Amniotic stem cell (primary cell): ENCODE measurements around the gene TACC3.
"Not testable (repeated sequence)": the region's sequence is repeated elsewhere in the genome, so short reads cannot be mapped to it uniquely, and the experiment has no call there.

Source experiments
- DNase-seq: peaks from one replicate; lab custom pipeline; 2025; lab: John Stamatoyannopoulos, UW

The TACC3 gene

DNA sequence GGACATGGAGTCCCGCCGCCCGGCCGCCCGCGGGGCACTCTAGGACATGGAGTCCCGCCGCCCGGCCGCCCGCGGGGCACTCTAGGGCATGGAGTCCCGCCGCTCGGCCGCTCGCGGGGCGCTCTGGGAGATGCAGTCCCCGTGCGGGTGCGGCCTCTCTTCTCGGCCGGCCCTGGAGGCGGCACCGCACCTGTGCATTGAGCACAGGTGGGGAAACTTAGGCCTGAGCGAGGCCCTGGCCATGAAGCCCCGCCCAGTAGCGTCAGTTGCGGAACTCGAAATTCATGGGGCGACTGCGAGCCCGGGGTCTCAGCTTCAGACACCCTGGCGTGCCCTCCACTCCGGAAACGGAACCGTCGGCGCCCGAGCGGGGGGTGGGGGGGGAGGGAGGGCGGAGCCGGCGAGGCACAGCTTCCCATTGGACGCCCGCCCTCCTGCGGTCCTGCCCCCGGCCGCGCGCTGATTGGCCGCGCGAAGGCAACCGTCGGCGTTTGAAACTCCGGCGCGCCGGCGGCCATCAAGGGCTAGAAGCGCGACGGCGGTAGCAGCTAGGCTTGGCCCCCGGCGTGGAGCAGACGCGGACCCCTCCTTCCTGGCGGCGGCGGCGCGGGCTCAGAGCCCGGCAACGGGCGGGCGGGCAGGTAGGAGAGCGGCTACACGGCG lies at the start of gene TACC3, which contains the start of gene TMEM129:
TSS of gene TACC3 (plus strand) at position 519 of the 663 bp plus-strand sequence. CDS start 1,901 bp downstream, outside the sequence.
TSS of gene TMEM129 (minus strand) at position 321 of the 663 bp plus-strand sequence. CDS start 486 bp downstream, outside the sequence.
- DNase-seq = peak; percentile 83

- no peak for DNase-seq
These were observed 47.6 kb upstream of the TACC3 start for GRCh38 chr4:1673671-1674070.

- DNase-seq = no peak
These were observed 46.6 kb upstream of the TACC3 start for GRCh38 chr4:1674682-1675081.

- DNase-seq = no peak
These were observed 46.1 kb upstream of the TACC3 start for GRCh38 chr4:1675136-1675801.

DNA sequence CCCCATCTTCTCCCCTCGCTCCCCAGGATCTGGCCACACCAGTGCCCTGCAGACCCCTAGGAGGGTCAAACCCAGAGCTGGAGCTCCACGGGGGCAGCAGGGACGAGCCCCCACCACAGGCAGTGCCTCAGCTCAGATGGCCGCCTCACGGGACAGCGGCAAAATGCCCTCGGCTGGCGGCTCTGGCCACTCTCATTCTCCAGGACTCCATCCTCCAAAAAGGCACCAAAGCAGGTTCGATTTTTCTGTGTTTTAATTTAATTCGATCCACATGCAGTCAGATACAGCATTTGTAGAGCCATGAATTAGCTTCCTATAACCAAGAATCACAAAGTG lies 45.6 kb upstream of the TACC3 start:
- no peak for DNase-seq

DNA sequence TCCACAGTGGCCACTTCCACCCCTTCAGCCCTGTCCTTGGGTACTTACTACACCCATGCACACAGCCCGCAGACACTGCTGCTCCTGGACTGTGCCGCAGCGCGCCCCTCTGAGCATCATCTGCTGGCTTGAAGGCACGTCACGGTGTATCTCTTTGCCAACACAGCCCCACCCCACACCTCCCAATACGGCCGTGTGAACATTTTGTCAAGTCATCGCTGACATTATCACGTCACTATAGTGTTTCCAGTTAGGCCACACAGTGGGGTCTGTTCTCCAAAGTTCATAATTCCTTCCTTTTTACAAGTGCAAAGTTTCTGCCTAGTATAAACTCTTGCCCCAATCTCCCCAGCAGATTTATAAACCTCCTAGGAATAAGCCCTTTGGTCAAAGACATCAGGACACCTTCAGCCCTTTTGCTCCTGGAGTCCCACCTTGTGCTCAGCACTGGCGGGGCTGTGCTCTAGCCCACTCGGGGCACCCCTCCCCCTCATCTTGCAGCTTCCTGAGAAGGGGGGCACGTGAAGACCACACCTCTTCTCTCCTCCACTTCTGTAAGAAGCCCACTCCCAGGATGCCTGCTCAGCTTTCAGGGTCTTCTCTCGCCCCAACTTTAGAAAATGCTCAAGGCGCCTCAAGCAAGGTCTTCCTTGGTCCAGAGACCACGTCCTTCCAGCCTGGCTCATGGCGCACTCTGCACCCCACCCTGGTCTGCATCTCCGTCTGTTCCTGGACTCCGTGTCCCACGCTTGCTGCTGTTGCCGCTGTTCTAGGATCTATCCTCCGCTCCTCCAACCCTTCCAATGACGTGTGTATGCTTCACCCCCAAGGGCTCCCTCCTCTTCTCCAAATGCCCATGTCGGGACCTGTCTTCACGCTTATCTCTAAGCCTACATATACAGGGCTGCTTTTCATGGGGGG lies 44.5 kb upstream of the TACC3 start:
- DNase-seq = no peak

DNA sequence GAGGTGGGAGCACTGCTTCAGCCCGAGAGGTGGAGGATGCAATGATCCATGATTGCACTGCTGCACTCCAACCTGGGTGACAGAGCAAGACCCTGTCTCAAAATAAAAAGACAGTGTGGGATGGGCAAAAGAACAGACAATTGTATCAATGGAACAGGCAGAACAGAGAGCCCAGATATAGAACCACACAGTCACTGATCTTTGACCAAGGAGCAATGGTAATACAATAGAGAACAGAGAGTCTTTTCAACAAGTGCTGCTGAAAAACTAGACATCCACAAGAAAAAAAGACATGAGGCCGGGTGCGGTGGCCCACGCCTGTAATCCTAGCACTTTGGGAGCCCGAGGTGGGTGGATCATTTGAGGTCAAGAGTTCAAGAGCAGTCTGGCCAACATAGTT lies 43.1 kb upstream of the TACC3 start:
- DNase-seq = no peak

- DNase-seq = no peak
These were observed 38.5 kb upstream of the TACC3 start for GRCh38 chr4:1682860-1683259.

- peak; percentile 62 for DNase-seq
These were observed 38.0 kb upstream of the TACC3 start for GRCh38 chr4:1683261-1683735.

- DNase-seq = peak; percentile 57
These were observed 37.4 kb upstream of the TACC3 start, which contains the start of gene FAM53A for GRCh38 chr4:1683736-1684505. Gene FAM53A (minus strand): TSS chr4:1684313. CDS start chr4:1668741, 15,572 bp downstream.

- DNase-seq = no peak
These were observed 36.7 kb upstream of the TACC3 start for GRCh38 chr4:1684506-1685234.

- no peak for DNase-seq
These were observed 35.8 kb upstream of the TACC3 start for GRCh38 chr4:1685235-1686150.

DNA sequence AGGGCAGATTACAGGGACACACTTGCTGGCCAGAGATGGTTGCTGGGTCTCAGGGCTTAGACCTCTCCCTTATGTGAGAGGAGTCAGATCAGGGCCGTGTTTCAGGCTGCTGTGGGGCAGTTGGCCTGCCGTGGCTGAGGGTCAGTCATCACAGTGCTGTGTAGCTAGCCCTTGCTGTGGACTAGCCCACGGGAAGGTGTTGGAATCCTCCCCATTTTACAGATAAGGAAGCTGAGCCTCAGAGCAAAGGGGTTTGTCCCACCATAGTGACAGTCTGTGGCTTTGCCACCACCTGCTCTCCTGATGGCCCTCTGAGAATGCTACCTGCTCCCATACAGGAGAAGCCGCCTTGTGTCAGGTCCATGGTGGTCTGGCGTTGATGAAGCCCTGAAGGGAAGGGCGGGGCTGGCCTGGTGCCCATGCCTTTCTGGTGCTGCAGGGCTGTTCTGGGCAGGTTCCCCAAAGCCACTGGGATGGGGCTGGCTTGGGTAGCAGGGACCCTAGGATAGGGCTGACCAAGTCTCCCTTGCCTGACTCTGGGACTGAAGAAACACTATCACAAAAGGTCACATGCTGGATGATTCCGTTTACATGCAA lies 34.8 kb upstream of the TACC3 start:
- DNase-seq = no peak

DNA sequence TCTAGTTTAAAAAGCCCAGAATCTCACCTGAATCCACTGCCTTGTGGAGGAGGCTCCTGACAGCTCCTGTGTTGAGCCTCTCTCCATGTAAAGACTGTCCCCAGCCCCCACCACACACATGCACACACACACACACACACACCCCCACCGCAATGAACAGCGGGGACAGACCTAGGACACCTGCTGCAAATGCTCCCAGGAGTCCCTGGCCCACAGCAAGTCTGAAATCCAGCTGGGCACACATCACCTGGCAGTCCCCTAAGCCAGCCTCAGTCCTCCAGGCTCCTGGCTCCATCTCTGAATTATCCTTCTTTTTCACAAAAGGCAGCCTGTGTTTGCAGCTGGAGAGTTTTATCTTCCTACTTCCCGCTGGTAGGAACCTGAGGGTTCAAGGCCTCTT lies 30.6 kb upstream of the TACC3 start:
- DNase-seq = no peak

DNA sequence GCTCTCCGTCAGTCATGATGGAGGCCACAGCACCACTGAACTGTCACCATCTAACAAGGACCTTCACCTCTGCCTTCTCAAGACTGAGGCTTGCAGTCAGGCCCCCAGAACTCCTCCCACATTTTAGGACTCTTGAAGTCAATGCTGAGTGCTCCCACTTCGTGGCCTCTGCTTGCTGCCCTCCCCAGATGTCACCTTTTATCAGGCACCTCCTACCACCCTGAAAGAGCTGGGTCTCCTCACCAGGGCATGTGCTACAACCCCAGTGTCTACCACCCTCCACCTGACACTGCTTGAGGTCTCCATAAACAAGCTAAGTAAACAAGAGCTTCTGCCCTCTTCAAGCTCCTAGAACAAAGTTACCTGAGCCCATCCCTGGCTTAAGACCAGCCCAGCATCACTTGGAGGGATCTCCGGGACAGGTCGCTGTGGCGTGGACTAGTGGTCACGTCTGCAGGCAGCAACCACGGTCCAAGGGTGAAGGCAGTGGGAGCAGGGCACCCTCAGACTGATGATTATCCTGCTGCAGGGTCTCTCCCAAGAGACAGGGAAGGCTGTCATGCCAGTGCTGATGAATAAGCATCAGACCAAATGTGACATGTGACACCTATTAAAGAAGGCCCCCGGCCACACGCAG lies 29.5 kb upstream of the TACC3 start:
- no peak for DNase-seq

DNA sequence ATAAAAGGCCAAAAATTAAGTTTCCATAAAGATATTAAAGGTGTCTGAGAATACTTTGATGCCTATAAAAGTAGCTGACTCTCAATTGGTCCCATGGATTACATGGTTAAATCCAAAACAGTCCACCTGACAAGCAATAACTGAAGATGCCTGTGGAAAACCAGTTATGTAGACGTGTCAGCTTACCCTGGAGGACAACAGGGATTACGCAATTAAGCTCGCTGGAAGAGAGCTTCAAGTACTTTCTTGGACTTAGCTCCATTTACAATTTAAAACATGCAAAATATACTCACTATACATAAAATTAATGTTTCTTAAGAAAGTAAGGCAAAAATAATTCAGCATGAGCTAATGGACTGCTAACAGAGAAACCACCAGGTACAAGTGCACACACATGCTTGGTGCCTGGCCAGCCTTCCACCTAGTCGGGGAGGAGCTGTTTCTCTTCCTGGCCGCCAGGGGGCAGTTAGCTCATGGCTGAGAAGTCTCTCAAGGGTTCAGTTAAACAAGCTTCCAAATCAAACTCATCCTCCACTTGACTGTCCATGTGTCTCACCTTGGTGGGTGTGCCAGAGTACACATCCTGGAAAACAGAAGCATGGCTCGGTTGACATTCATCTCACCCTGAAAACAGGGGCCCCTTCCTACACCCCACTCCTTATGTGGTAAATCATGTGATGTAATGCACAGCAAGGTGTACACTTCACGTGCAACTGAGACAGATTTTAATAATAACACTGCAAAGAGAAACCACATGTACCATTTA lies 28.0 kb upstream of the TACC3 start:
- DNase-seq = peak; percentile 38

- no peak for DNase-seq
These were observed 25.4 kb upstream of the TACC3 start for GRCh38 chr4:1695913-1696312.

- not testable (repeated sequence) for DNase-seq
These were observed 19.6 kb upstream of the TACC3 start for GRCh38 chr4:1701671-1702070.
